Cardiac muscle cell (in vitro differentiated cells and primary cell): ENCODE measurements around the gene UBE2D2. TPM values are rescaled to one million over a fixed set of nuclear protein-coding genes. Genes with fewer than 3 reads are reported as not detected.

Experiments used
- DNase-seq, 2 donors: peaks; one replicate each; pipeline versions ENCODE4 v3.0.0 to v3.0.0-alpha.2; 2010 to 2017; ENCODE audit warnings: low read depth in 1 of 2, low spot score in 1 of 2
- H3K27ac ChIP-seq: fragments of 200-600 bp; sonication (generic); 2 replicates; pipeline ENCODE4 v1.5.1; 2016
- H3K27me3 ChIP-seq: fragments of 200-600 bp; sonication (generic); 2 replicates; pipeline ENCODE4 v1.6.0; 2016; ENCODE audit warnings: control low read depth
- H3K36me3 ChIP-seq: fragments of 200-600 bp; sonication (generic); 2 replicates; pipeline ENCODE4 v1.5.1; 2016; ENCODE audit warnings: control low read depth
- H3K4me1 ChIP-seq: fragments of 200-600 bp; sonication (generic); 2 replicates; pipeline ENCODE4 v1.8.1; 2017; ENCODE audit warnings: low read depth, mild to moderate bottlenecking, mixed run types
- H3K4me3 ChIP-seq: fragments of 200-600 bp; sonication (generic); 2 replicates; pipeline ENCODE4 v1.5.1; 2016; ENCODE audit warnings: mild to moderate bottlenecking
- H3K9me3 ChIP-seq: fragments of 200-600 bp; sonication (generic); 2 replicates; pipeline ENCODE4 v1.5.1; 2017; ENCODE audit warnings: low read depth, mild to moderate bottlenecking, control low read depth
- CTCF ChIP-seq: IDR thresholded peaks from 2 replicates; pipeline ENCODE4 v1.5.1; 2012; ENCODE audit warnings: low read depth, mild to moderate bottlenecking, low read length
- polyA plus RNA-seq: library from polyadenylated mRNA; unstranded; fragments of >200 nt; fragmentation: Nextera tagmentation; extraction: Ambion mirVana; gene quantifications from 2 replicates; pipeline ENCODE4 v1.2.1, GENCODE V29; 2016
- total RNA-seq: library from RNA; depleted of rRNA; stranded (reverse); fragments of >200 nt; gene quantifications from 2 replicates; pipeline ENCODE4 v1.2.3, GENCODE V29; 2016

Gene UBE2D2
- total and polyA plus RNA-seq, 2 experiments from 2014 or later, result 236 to 338 TPM

DNA sequence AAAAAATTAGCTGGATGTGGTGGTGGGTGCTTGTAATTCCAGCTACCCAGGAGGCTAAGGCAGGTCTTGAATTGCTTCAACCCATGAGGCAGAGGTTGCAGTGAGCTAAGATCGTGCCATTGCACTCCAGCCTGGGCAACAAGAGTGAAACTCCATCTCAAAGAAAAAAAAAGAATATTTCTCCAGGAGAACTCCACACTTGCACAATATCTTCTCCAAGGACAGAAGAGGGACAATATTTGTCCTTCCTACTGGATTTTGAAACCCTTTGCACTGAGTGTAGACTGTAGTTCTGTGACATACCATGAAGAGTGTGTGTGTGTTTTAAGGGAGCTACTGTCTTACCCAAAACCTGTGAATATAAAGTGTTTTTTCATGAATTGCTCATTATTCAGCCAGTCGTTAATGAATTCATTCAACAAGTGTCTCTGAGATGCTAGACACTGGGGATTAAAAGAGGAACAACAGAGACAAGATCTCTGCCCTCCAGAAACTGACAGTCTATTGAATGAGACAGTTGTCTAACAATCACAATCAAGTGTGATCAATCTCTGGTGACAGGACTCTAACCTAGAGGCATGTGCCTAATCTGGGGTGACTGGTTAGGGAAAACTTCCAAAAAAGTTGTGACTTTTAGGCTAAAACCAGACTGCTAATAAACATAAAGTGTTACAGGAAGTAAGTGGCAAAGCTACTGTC, 9.8 kb upstream of the UBE2D2 start:
- Histone ChIP-seq H3K27me3 (no peaks in the 10 kb centered on the region), H3K9me3 (no peaks in the 10 kb centered on the region), H3K27ac (no peak overlapping the region), H3K4me1 (no peaks in the 10 kb centered on the region), H3K36me3 (no peaks in the 10 kb centered on the region), H3K4me3 (no peak overlapping the region)
- no peak for TF ChIP-seq CTCF
- DNase-seq, result no peak

- Histone ChIP-seq H3K4me3 (no peak overlapping the region), H3K27ac (no peak overlapping the region), H3K9me3 (no peaks in the 10 kb centered on the region), H3K36me3 (no peaks in the 10 kb centered on the region), H3K27me3 (no peaks in the 10 kb centered on the region), H3K4me1 (no peaks in the 10 kb centered on the region)
- TF ChIP-seq CTCF, result no peak
- no peak for DNase-seq
Measured at GRCh38 chr5:139552893-139553575, 8.1 kb upstream of the UBE2D2 start.

DNA sequence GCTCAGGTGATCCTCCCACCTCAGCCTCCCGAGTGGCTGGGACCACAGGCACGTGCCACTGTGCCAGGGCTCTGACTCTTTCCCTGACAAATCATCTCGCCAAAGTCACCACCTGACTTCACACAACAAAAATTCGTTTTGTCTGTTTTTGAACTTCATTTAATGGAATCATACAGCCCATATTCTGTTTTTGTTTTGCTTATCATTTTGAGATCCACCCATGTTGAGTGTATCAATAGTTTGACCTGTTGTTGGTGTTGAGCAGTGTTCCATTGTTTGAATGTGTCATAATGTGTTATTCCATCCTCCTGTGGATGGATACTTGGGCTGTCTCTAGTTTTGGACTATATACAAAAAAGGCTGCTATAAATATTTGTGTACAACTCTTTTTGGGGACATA, 6.9 kb upstream of the UBE2D2 start:
- no peak for TF ChIP-seq CTCF

GRCh38 chr5:139557811-139558210, 3.3 kb upstream of the UBE2D2 start:
- H3K4me3 ChIP-seq, result no peak overlapping the region

More for the DNA sequence above, 6.9 kb upstream of the UBE2D2 start:
- no peak overlapping the region for H3K27ac ChIP-seq
- H3K4me1 ChIP-seq, result no peaks in the 10 kb centered on the region
- no peak overlapping the region for H3K4me3 ChIP-seq
- no peaks in the 10 kb centered on the region for H3K9me3 ChIP-seq
- H3K27me3 ChIP-seq, result no peaks in the 10 kb centered on the region
- DNase-seq, result no peak
- no peaks in the 10 kb centered on the region for H3K36me3 ChIP-seq

More at GRCh38 chr5:139557811-139558210, 3.3 kb upstream of the UBE2D2 start:
- H3K27ac ChIP-seq, result no peak overlapping the region
- no peaks in the 10 kb centered on the region for H3K9me3 ChIP-seq
- TF ChIP-seq CTCF, result no peak
- no peak for DNase-seq
- H3K36me3 ChIP-seq, result no peaks in the 10 kb centered on the region
- H3K4me1 ChIP-seq, result peaks cover 6% of the 10 kb centered on the region
- H3K27me3 ChIP-seq, result no peaks in the 10 kb centered on the region
